ENCODE data around the gene TSPOAP1.

DNA sequence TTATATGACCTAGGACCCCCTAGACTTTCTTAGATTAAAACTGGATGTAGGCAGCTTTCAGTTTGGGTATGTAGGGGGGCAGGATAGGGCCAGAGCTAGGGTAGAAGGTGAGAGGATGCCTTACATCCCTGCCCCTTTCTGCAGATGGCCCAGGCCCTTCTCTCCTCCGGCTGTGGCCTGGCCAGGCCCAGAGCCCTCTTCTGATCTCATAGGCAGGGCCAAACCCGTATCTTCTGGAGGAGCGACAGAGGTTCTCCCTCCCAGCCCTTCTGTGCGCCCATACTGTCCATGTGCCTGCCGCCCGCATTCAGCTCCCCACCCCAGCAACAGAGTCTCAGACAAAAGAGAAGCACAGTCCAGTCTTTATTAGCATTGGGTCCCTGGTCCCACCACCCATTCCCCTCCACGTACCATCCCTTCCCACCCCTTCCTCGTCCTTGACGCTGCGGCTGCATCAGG is 2.0 kb upstream of the TSPOAP1 start:
- TF ChIP-seq, protein P1, sequence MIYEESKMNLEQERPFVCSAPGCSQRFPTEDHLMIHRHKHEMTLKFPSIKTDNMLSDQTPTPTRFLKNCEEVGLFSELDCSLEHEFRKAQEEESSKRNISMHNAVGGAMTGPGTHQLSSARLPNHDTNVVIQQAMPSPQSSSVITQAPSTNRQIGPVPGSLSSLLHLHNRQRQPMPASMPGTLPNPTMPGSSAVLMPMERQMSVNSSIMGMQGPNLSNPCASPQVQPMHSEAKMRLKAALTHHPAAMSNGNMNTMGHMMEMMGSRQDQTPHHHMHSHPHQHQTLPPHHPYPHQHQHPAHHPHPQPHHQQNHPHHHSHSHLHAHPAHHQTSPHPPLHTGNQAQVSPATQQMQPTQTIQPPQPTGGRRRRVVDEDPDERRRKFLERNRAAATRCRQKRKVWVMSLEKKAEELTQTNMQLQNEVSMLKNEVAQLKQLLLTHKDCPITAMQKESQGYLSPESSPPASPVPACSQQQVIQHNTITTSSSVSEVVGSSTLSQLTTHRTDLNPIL (CRISPR knock-in tag; IDR thresholded peaks at IDR 0.05; ENCODE audit: low read depth), result no peak
- TF ChIP-seq TOX (CRISPR knock-in tag; IDR thresholded peaks at IDR 0.05; ENCODE audit: borderline replicate concordance) (no peak), ZFP30 (CRISPR knock-in tag; IDR thresholded peaks at IDR 0.05) (no peak), ZFP3 (CRISPR knock-in tag; IDR thresholded peaks at IDR 0.05) (no peak), ARNTL (CRISPR knock-in tag; IDR thresholded peaks at IDR 0.05; ENCODE audit: borderline replicate concordance, low read depth) (no peak), RARB (CRISPR knock-in tag; IDR thresholded peaks at IDR 0.05) (no peak), ZC3H10 (CRISPR knock-in tag; IDR thresholded peaks at IDR 0.05) (no peak)
- TF ChIP-seq, protein P2, sequence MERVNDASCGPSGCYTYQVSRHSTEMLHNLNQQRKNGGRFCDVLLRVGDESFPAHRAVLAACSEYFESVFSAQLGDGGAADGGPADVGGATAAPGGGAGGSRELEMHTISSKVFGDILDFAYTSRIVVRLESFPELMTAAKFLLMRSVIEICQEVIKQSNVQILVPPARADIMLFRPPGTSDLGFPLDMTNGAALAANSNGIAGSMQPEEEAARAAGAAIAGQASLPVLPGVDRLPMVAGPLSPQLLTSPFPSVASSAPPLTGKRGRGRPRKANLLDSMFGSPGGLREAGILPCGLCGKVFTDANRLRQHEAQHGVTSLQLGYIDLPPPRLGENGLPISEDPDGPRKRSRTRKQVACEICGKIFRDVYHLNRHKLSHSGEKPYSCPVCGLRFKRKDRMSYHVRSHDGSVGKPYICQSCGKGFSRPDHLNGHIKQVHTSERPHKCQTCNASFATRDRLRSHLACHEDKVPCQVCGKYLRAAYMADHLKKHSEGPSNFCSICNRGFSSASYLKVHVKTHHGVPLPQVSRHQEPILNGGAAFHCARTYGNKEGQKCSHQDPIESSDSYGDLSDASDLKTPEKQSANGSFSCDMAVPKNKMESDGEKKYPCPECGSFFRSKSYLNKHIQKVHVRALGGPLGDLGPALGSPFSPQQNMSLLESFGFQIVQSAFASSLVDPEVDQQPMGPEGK (CRISPR knock-in tag; IDR thresholded peaks at IDR 0.05; ENCODE audit: borderline replicate concordance), result no peak
- TF ChIP-seq, protein P3, sequence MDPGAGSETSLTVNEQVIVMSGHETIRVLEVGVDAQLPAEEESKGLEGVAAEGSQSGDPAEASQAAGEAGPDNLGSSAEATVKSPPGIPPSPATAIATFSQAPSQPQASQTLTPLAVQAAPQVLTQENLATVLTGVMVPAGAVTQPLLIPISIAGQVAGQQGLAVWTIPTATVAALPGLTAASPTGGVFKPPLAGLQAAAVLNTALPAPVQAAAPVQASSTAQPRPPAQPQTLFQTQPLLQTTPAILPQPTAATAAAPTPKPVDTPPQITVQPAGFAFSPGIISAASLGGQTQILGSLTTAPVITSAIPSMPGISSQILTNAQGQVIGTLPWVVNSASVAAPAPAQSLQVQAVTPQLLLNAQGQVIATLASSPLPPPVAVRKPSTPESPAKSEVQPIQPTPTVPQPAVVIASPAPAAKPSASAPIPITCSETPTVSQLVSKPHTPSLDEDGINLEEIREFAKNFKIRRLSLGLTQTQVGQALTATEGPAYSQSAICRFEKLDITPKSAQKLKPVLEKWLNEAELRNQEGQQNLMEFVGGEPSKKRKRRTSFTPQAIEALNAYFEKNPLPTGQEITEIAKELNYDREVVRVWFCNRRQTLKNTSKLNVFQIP (CRISPR knock-in tag; IDR thresholded peaks at IDR 0.05; ENCODE audit: borderline replicate concordance, low read depth), result no peak
- TF ChIP-seq, protein P4, sequence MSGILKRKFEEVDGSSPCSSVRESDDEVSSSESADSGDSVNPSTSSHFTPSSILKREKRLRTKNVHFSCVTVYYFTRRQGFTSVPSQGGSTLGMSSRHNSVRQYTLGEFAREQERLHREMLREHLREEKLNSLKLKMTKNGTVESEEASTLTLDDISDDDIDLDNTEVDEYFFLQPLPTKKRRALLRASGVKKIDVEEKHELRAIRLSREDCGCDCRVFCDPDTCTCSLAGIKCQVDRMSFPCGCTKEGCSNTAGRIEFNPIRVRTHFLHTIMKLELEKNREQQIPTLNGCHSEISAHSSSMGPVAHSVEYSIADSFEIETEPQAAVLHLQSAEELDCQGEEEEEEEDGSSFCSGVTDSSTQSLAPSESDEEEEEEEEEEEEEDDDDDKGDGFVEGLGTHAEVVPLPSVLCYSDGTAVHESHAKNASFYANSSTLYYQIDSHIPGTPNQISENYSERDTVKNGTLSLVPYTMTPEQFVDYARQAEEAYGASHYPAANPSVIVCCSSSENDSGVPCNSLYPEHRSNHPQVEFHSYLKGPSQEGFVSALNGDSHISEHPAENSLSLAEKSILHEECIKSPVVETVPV (CRISPR knock-in tag; IDR thresholded peaks at IDR 0.05), result no peak
